IPS-NIHi7 (cell line): ENCODE results near the gene CRTAP.
"Not testable (repeated sequence)": the region's sequence is repeated elsewhere in the genome, so short reads cannot be mapped to it uniquely, and the experiment has no call there.

ENCODE experiments used
- DNase-seq: peaks from one replicate; pipeline ENCODE4 v3.0.0; 2012; ENCODE audit warnings: mixed read lengths; ENCODE audit errors: extremely low spot score

Gene CRTAP

GRCh38 chr3:33113772-33114621, at the start of gene CRTAP:
Gene CRTAP, plus strand, starts transcription at chr3:33114014. Its CDS starts 64 bp downstream, at chr3:33114078.
- DNase-seq: peak; percentile 92

GRCh38 chr3:33064929-33065328, 48.9 kb upstream of the CRTAP start:
- no peak for DNase-seq

GRCh38 chr3:33067484-33067883, 46.3 kb upstream of the CRTAP start:
- no peak for DNase-seq

GRCh38 chr3:33069862-33070261, 44.0 kb upstream of the CRTAP start:
- not testable (repeated sequence) for DNase-seq

- DNase-seq: no peak
Observed at GRCh38 chr3:33071181-33071580, 42.6 kb upstream of the CRTAP start.

GRCh38 chr3:33071946-33072345, 41.9 kb upstream of the CRTAP start:
- no peak for DNase-seq

- DNase-seq: peak; percentile 93
Observed at GRCh38 chr3:33074217-33075067, 39.4 kb upstream of the CRTAP start.

- no peak for DNase-seq
Observed at GRCh38 chr3:33075995-33076394, 37.8 kb upstream of the CRTAP start.

- DNase-seq: no peak
Observed at GRCh38 chr3:33076952-33077351, 36.9 kb upstream of the CRTAP start.

- no peak for DNase-seq
Observed at GRCh38 chr3:33077976-33078375, 35.8 kb upstream of the CRTAP start.

GRCh38 chr3:33079813-33080212, 34.0 kb upstream of the CRTAP start:
- not testable (repeated sequence) for DNase-seq

GRCh38 chr3:33081812-33082211, 32.0 kb upstream of the CRTAP start:
- DNase-seq: no peak

GRCh38 chr3:33083958-33084357, 29.9 kb upstream of the CRTAP start:
- no peak for DNase-seq

- DNase-seq: no peak
Observed at GRCh38 chr3:33088691-33089090, 25.1 kb upstream of the CRTAP start.

GRCh38 chr3:33089515-33089914, 24.3 kb upstream of the CRTAP start:
- no peak for DNase-seq

GRCh38 chr3:33091746-33092145, 22.1 kb upstream of the CRTAP start:
- DNase-seq: no peak

GRCh38 chr3:33092496-33093254, 21.1 kb upstream of the CRTAP start:
- no peak for DNase-seq

- peak; percentile 30 for DNase-seq
Observed at GRCh38 chr3:33093847-33094246, 20.0 kb upstream of the CRTAP start.

- DNase-seq: no peak
Observed at GRCh38 chr3:33095436-33095835, 18.4 kb upstream of the CRTAP start.

GRCh38 chr3:33096093-33096868, 17.5 kb upstream of the CRTAP start:
- peak; percentile 29 for DNase-seq

GRCh38 chr3:33099109-33099645, 14.6 kb upstream of the CRTAP start:
- DNase-seq: no peak
